ENCODE data around the gene CCDC12. TPM values are rescaled to one million over a fixed set of nuclear protein-coding genes. Genes with fewer than 3 reads are reported as not detected.

Gene CCDC12
- total RNA-seq, 1 donor from 2014 or later, result 36.3 TPM

GRCh38 chr3:46958467-46959160 is 17.9 kb downstream of the CCDC12 start:
- no peak for TF ChIP-seq CTCF (IDR thresholded peaks at IDR 0.05; ENCODE audit: unreplicated experiment)
- Mint-ChIP-seq H3K4me3 (ENCODE audit: unreplicated experiment) (no peak overlapping the region), H3K4me1 (ENCODE audit: unreplicated experiment) (peaks cover 38% of the 10 kb centered on the region), H3K27me3 (ENCODE audit: unreplicated experiment) (peaks cover 10% of the 10 kb centered on the region), H3K27ac (ENCODE audit: unreplicated experiment) (peak overlapping the region; percentile 77), H3K9me3 (ENCODE audit: unreplicated experiment) (no peaks in the 10 kb centered on the region), H3K36me3 (ENCODE audit: low read depth, unreplicated experiment) (peaks cover 21% of the 10 kb centered on the region)
- no peak for DNase-seq (ENCODE audit: low spot score)

GRCh38 chr3:46957092-46957820 is 19.3 kb downstream of the CCDC12 start:
- Mint-ChIP-seq H3K27ac (ENCODE audit: unreplicated experiment) (no peak overlapping the region), H3K36me3 (ENCODE audit: low read depth, unreplicated experiment) (peaks cover 15% of the 10 kb centered on the region), H3K4me3 (ENCODE audit: unreplicated experiment) (no peak overlapping the region), H3K27me3 (ENCODE audit: unreplicated experiment) (peaks cover 10% of the 10 kb centered on the region), H3K4me1 (ENCODE audit: unreplicated experiment) (peaks cover 46% of the 10 kb centered on the region), H3K9me3 (ENCODE audit: unreplicated experiment) (no peaks in the 10 kb centered on the region)
- no peak for TF ChIP-seq CTCF (IDR thresholded peaks at IDR 0.05; ENCODE audit: unreplicated experiment)
- no peak for DNase-seq (ENCODE audit: low spot score)

GRCh38 chr3:46955801-46956259 is 20.7 kb downstream of the CCDC12 start:
- no peak overlapping the region for H3K27ac Mint-ChIP-seq (ENCODE audit: unreplicated experiment)
- H3K4me3 Mint-ChIP-seq (ENCODE audit: unreplicated experiment), result no peak overlapping the region

GRCh38 chr3:46955157-46955556 is 21.4 kb downstream of the CCDC12 start:
- H3K27ac Mint-ChIP-seq (ENCODE audit: unreplicated experiment), result no peak overlapping the region
- peaks cover 37% of the 10 kb centered on the region for H3K4me1 Mint-ChIP-seq (ENCODE audit: unreplicated experiment)
- H3K36me3 Mint-ChIP-seq (ENCODE audit: low read depth, unreplicated experiment), result peaks cover 11% of the 10 kb centered on the region
- H3K27me3 Mint-ChIP-seq (ENCODE audit: unreplicated experiment), result peaks cover 6% of the 10 kb centered on the region
- no peak overlapping the region for H3K4me3 Mint-ChIP-seq (ENCODE audit: unreplicated experiment)
- no peak for DNase-seq (ENCODE audit: low spot score)
- no peak for TF ChIP-seq CTCF (IDR thresholded peaks at IDR 0.05; ENCODE audit: unreplicated experiment)
- H3K9me3 Mint-ChIP-seq (ENCODE audit: unreplicated experiment), result no peaks in the 10 kb centered on the region

More at GRCh38 chr3:46955801-46956259, 20.7 kb downstream of the CCDC12 start:
- TF ChIP-seq CTCF (IDR thresholded peaks at IDR 0.05; ENCODE audit: unreplicated experiment), result no peak
- H3K4me1 Mint-ChIP-seq (ENCODE audit: unreplicated experiment), result peaks cover 39% of the 10 kb centered on the region
- H3K9me3 Mint-ChIP-seq (ENCODE audit: unreplicated experiment), result no peaks in the 10 kb centered on the region
- no peak for DNase-seq (ENCODE audit: low spot score)
- peaks cover 10% of the 10 kb centered on the region for H3K27me3 Mint-ChIP-seq (ENCODE audit: unreplicated experiment)
- H3K36me3 Mint-ChIP-seq (ENCODE audit: low read depth, unreplicated experiment), result peaks cover 12% of the 10 kb centered on the region

- no peak for TF ChIP-seq CTCF (IDR thresholded peaks at IDR 0.05; ENCODE audit: unreplicated experiment)
- H3K4me1 Mint-ChIP-seq (ENCODE audit: unreplicated experiment), result peaks cover 35% of the 10 kb centered on the region
- DNase-seq (ENCODE audit: low spot score), result no peak
- peaks cover 9% of the 10 kb centered on the region for H3K36me3 Mint-ChIP-seq (ENCODE audit: low read depth, unreplicated experiment)
- H3K27ac Mint-ChIP-seq (ENCODE audit: unreplicated experiment), result peak overlapping the region; percentile 45
- no peaks in the 10 kb centered on the region for H3K9me3 Mint-ChIP-seq (ENCODE audit: unreplicated experiment)
- H3K4me3 Mint-ChIP-seq (ENCODE audit: unreplicated experiment), result no peak overlapping the region
- peaks cover 3% of the 10 kb centered on the region for H3K27me3 Mint-ChIP-seq (ENCODE audit: unreplicated experiment)
Measured at GRCh38 chr3:46954178-46954577, 22.4 kb downstream of the CCDC12 start.
